Measurements from ENCODE around the gene AUTS2.

Gene AUTS2

GRCh38 chr7:70372768-70373515 lies 774.7 kb downstream of the AUTS2 start:
- no peak overlapping the region for H3K4me3 ChIP-seq (ENCODE audit: low read length in 2 of 2)
- H3K4me1 ChIP-seq (ENCODE audit: control insufficient read depth in 2 of 2, insufficient read depth in 2 of 2, low read length in 2 of 2) = no peaks in the 10 kb centered on the region
- no peaks in the 10 kb centered on the region for H3K9me3 ChIP-seq (ENCODE audit: control insufficient read depth in 2 of 2, low read length in 2 of 2)
- no peak overlapping the region for H3K9ac ChIP-seq (ENCODE audit: low read depth in 1 of 2, low read length in 2 of 2)
- H3K27ac ChIP-seq (ENCODE audit: low read depth in 2 of 2, low read length in 2 of 2) = no peak overlapping the region
- no peaks in the 10 kb centered on the region for H3K36me3 ChIP-seq (ENCODE audit: control insufficient read depth in 2 of 2, insufficient read depth in 2 of 2, low read length in 2 of 2)
- H3K27me3 ChIP-seq (ENCODE audit: control insufficient read depth in 2 of 2, insufficient read depth in 2 of 2, low read length in 2 of 2) = no peaks in the 10 kb centered on the region

GRCh38 chr7:70374772-70375533 lies 776.7 kb downstream of the AUTS2 start:
- H3K9ac ChIP-seq (ENCODE audit: low read depth in 1 of 2, low read length in 2 of 2) = no peak overlapping the region
- H3K9me3 ChIP-seq (ENCODE audit: control insufficient read depth in 2 of 2, low read length in 2 of 2) = no peaks in the 10 kb centered on the region
- H3K4me3 ChIP-seq (ENCODE audit: low read length in 2 of 2) = no peak overlapping the region
- no peak overlapping the region for H3K27ac ChIP-seq (ENCODE audit: low read depth in 2 of 2, low read length in 2 of 2)
- no peaks in the 10 kb centered on the region for H3K27me3 ChIP-seq (ENCODE audit: control insufficient read depth in 2 of 2, insufficient read depth in 2 of 2, low read length in 2 of 2)
- H3K4me1 ChIP-seq (ENCODE audit: control insufficient read depth in 2 of 2, insufficient read depth in 2 of 2, low read length in 2 of 2) = no peaks in the 10 kb centered on the region
- H3K36me3 ChIP-seq (ENCODE audit: control insufficient read depth in 2 of 2, insufficient read depth in 2 of 2, low read length in 2 of 2) = no peaks in the 10 kb centered on the region

- Histone ChIP-seq H3K4me1 (ENCODE audit: control insufficient read depth in 2 of 2, insufficient read depth in 2 of 2, low read length in 2 of 2) (no peaks in the 10 kb centered on the region), H3K27me3 (ENCODE audit: control insufficient read depth in 2 of 2, insufficient read depth in 2 of 2, low read length in 2 of 2) (no peaks in the 10 kb centered on the region), H3K9me3 (ENCODE audit: control insufficient read depth in 2 of 2, low read length in 2 of 2) (no peaks in the 10 kb centered on the region), H3K27ac (ENCODE audit: low read depth in 2 of 2, low read length in 2 of 2) (no peak overlapping the region), H3K9ac (ENCODE audit: low read depth in 1 of 2, low read length in 2 of 2) (no peak overlapping the region), H3K36me3 (ENCODE audit: control insufficient read depth in 2 of 2, insufficient read depth in 2 of 2, low read length in 2 of 2) (no peaks in the 10 kb centered on the region), H3K4me3 (ENCODE audit: low read length in 2 of 2) (no peak overlapping the region)
These were observed 778.3 kb downstream of the AUTS2 start for GRCh38 chr7:70376561-70377031.

- Histone ChIP-seq H3K4me1 (ENCODE audit: control insufficient read depth in 2 of 2, insufficient read depth in 2 of 2, low read length in 2 of 2) (no peaks in the 10 kb centered on the region), H3K9ac (ENCODE audit: low read depth in 1 of 2, low read length in 2 of 2) (no peak overlapping the region), H3K27me3 (ENCODE audit: control insufficient read depth in 2 of 2, insufficient read depth in 2 of 2, low read length in 2 of 2) (no peaks in the 10 kb centered on the region), H3K4me3 (ENCODE audit: low read length in 2 of 2) (no peak overlapping the region), H3K27ac (ENCODE audit: low read depth in 2 of 2, low read length in 2 of 2) (no peak overlapping the region), H3K9me3 (ENCODE audit: control insufficient read depth in 2 of 2, low read length in 2 of 2) (no peaks in the 10 kb centered on the region), H3K36me3 (ENCODE audit: control insufficient read depth in 2 of 2, insufficient read depth in 2 of 2, low read length in 2 of 2) (no peaks in the 10 kb centered on the region)
These were observed 779.7 kb downstream of the AUTS2 start for GRCh38 chr7:70377957-70378356.

- no peak overlapping the region for H3K27ac ChIP-seq (ENCODE audit: low read depth in 2 of 2, low read length in 2 of 2)
- no peak overlapping the region for H3K4me3 ChIP-seq (ENCODE audit: low read length in 2 of 2)
- H3K27me3 ChIP-seq (ENCODE audit: control insufficient read depth in 2 of 2, insufficient read depth in 2 of 2, low read length in 2 of 2) = no peaks in the 10 kb centered on the region
- H3K9ac ChIP-seq (ENCODE audit: low read depth in 1 of 2, low read length in 2 of 2) = no peak overlapping the region
- H3K36me3 ChIP-seq (ENCODE audit: control insufficient read depth in 2 of 2, insufficient read depth in 2 of 2, low read length in 2 of 2) = no peaks in the 10 kb centered on the region
- no peaks in the 10 kb centered on the region for H3K4me1 ChIP-seq (ENCODE audit: control insufficient read depth in 2 of 2, insufficient read depth in 2 of 2, low read length in 2 of 2)
- H3K9me3 ChIP-seq (ENCODE audit: control insufficient read depth in 2 of 2, low read length in 2 of 2) = no peaks in the 10 kb centered on the region
These were observed 780.9 kb downstream of the AUTS2 start for GRCh38 chr7:70379210-70379609.

GRCh38 chr7:70380421-70381015 lies 782.2 kb downstream of the AUTS2 start:
- no peaks in the 10 kb centered on the region for H3K27me3 ChIP-seq (ENCODE audit: control insufficient read depth in 2 of 2, insufficient read depth in 2 of 2, low read length in 2 of 2)
- no peak overlapping the region for H3K27ac ChIP-seq (ENCODE audit: low read depth in 2 of 2, low read length in 2 of 2)
- no peak overlapping the region for H3K4me3 ChIP-seq (ENCODE audit: low read length in 2 of 2)
- H3K9ac ChIP-seq (ENCODE audit: low read depth in 1 of 2, low read length in 2 of 2) = no peak overlapping the region
- H3K4me1 ChIP-seq (ENCODE audit: control insufficient read depth in 2 of 2, insufficient read depth in 2 of 2, low read length in 2 of 2) = no peaks in the 10 kb centered on the region
- H3K36me3 ChIP-seq (ENCODE audit: control insufficient read depth in 2 of 2, insufficient read depth in 2 of 2, low read length in 2 of 2) = no peaks in the 10 kb centered on the region
- no peaks in the 10 kb centered on the region for H3K9me3 ChIP-seq (ENCODE audit: control insufficient read depth in 2 of 2, low read length in 2 of 2)

- Histone ChIP-seq H3K4me1 (ENCODE audit: control insufficient read depth in 2 of 2, insufficient read depth in 2 of 2, low read length in 2 of 2) (no peaks in the 10 kb centered on the region), H3K4me3 (ENCODE audit: low read length in 2 of 2) (no peak overlapping the region), H3K9ac (ENCODE audit: low read depth in 1 of 2, low read length in 2 of 2) (no peak overlapping the region), H3K27me3 (ENCODE audit: control insufficient read depth in 2 of 2, insufficient read depth in 2 of 2, low read length in 2 of 2) (no peaks in the 10 kb centered on the region), H3K36me3 (ENCODE audit: control insufficient read depth in 2 of 2, insufficient read depth in 2 of 2, low read length in 2 of 2) (no peaks in the 10 kb centered on the region), H3K9me3 (ENCODE audit: control insufficient read depth in 2 of 2, low read length in 2 of 2) (no peaks in the 10 kb centered on the region), H3K27ac (ENCODE audit: low read depth in 2 of 2, low read length in 2 of 2) (no peak overlapping the region)
These were observed 784.9 kb downstream of the AUTS2 start for GRCh38 chr7:70383066-70383782.

GRCh38 chr7:70384024-70384423 lies 785.7 kb downstream of the AUTS2 start:
- no peak overlapping the region for H3K4me3 ChIP-seq (ENCODE audit: low read length in 2 of 2)
- no peak overlapping the region for H3K27ac ChIP-seq (ENCODE audit: low read depth in 2 of 2, low read length in 2 of 2)
- H3K4me1 ChIP-seq (ENCODE audit: control insufficient read depth in 2 of 2, insufficient read depth in 2 of 2, low read length in 2 of 2) = no peaks in the 10 kb centered on the region
- H3K9ac ChIP-seq (ENCODE audit: low read depth in 1 of 2, low read length in 2 of 2) = no peak overlapping the region
- no peaks in the 10 kb centered on the region for H3K9me3 ChIP-seq (ENCODE audit: control insufficient read depth in 2 of 2, low read length in 2 of 2)
- H3K36me3 ChIP-seq (ENCODE audit: control insufficient read depth in 2 of 2, insufficient read depth in 2 of 2, low read length in 2 of 2) = no peaks in the 10 kb centered on the region
- H3K27me3 ChIP-seq (ENCODE audit: control insufficient read depth in 2 of 2, insufficient read depth in 2 of 2, low read length in 2 of 2) = no peaks in the 10 kb centered on the region

GRCh38 chr7:70384891-70385290 lies 786.6 kb downstream of the AUTS2 start:
- Histone ChIP-seq H3K4me1 (ENCODE audit: control insufficient read depth in 2 of 2, insufficient read depth in 2 of 2, low read length in 2 of 2) (no peaks in the 10 kb centered on the region), H3K9ac (ENCODE audit: low read depth in 1 of 2, low read length in 2 of 2) (no peak overlapping the region), H3K36me3 (ENCODE audit: control insufficient read depth in 2 of 2, insufficient read depth in 2 of 2, low read length in 2 of 2) (no peaks in the 10 kb centered on the region), H3K27ac (ENCODE audit: low read depth in 2 of 2, low read length in 2 of 2) (no peak overlapping the region), H3K4me3 (ENCODE audit: low read length in 2 of 2) (no peak overlapping the region), H3K27me3 (ENCODE audit: control insufficient read depth in 2 of 2, insufficient read depth in 2 of 2, low read length in 2 of 2) (no peaks in the 10 kb centered on the region), H3K9me3 (ENCODE audit: control insufficient read depth in 2 of 2, low read length in 2 of 2) (no peaks in the 10 kb centered on the region)

GRCh38 chr7:70387217-70387616 lies 788.9 kb downstream of the AUTS2 start:
- Histone ChIP-seq H3K27ac (ENCODE audit: low read depth in 2 of 2, low read length in 2 of 2) (no peak overlapping the region), H3K9me3 (ENCODE audit: control insufficient read depth in 2 of 2, low read length in 2 of 2) (no peaks in the 10 kb centered on the region), H3K36me3 (ENCODE audit: control insufficient read depth in 2 of 2, insufficient read depth in 2 of 2, low read length in 2 of 2) (no peaks in the 10 kb centered on the region), H3K27me3 (ENCODE audit: control insufficient read depth in 2 of 2, insufficient read depth in 2 of 2, low read length in 2 of 2) (no peaks in the 10 kb centered on the region), H3K9ac (ENCODE audit: low read depth in 1 of 2, low read length in 2 of 2) (no peak overlapping the region), H3K4me3 (ENCODE audit: low read length in 2 of 2) (no peak overlapping the region), H3K4me1 (ENCODE audit: control insufficient read depth in 2 of 2, insufficient read depth in 2 of 2, low read length in 2 of 2) (no peaks in the 10 kb centered on the region)

All from mucosa of rectum (tissue), 2 donors.